MM.1S (cell line): ENCODE data around the gene FAM193A.

ENCODE experiments used
- DNase-seq: peaks from one replicate; pipeline ENCODE4 v3.0.0-alpha.2; 2015
- H2AFZ ChIP-seq: fragments of 300-600 bp; sonication (generic); 2 replicates; pipeline ENCODE4 v1.6.0; 2016; ENCODE audit warnings: antibody characterized with exemption, low read length
- H3F3A ChIP-seq: fragments of 300-600 bp; sonication (generic); 2 replicates; pipeline ENCODE4 v1.6.1; 2016; ENCODE audit warnings: mild to moderate bottlenecking, antibody characterized with exemption, low read length, moderate library complexity, mixed read lengths; ENCODE audit not compliant: insufficient read depth
- H3K27ac ChIP-seq: fragments of 300-600 bp; sonication (generic); 2 replicates; pipeline ENCODE4 v1.5.1; 2016; ENCODE audit warnings: mild to moderate bottlenecking, low read length
- H3K27me3 ChIP-seq: fragments of 300-600 bp; sonication (generic); replicated peaks from 2 replicates; pipeline ENCODE4 v1.6.0; 2016; ENCODE audit warnings: low read length; ENCODE audit not compliant: insufficient read depth
- H3K36me3 ChIP-seq: fragments of 300-600 bp; sonication (generic); replicated peaks from 2 replicates; pipeline ENCODE4 v1.6.1; 2016; ENCODE audit warnings: mild to moderate bottlenecking, low read length, mixed read lengths; ENCODE audit not compliant: insufficient read depth
- H3K4me1 ChIP-seq: fragments of 300-600 bp; sonication (generic); 2 replicates; pipeline ENCODE4 v1.6.1; 2016; ENCODE audit warnings: low read length, mixed read lengths
- H3K4me2 ChIP-seq: fragments of 300-600 bp; sonication (generic); 2 replicates; pipeline ENCODE4 v1.6.0; 2016; ENCODE audit warnings: low read depth, low read length
- H3K4me3 ChIP-seq: fragments of 300-600 bp; sonication (generic); 2 replicates; pipeline ENCODE4 v1.5.1; 2016; ENCODE audit warnings: low read length, mixed read lengths
- H3K79me2 ChIP-seq: fragments of 300-600 bp; sonication (generic); 2 replicates; pipeline ENCODE4 v1.6.1; 2016; ENCODE audit warnings: mixed run types, low read length, mixed read lengths
- H3K9ac ChIP-seq: fragments of 300-600 bp; sonication (generic); 2 replicates; pipeline ENCODE4 v1.6.1; 2016; ENCODE audit warnings: low read length, mixed read lengths
- H3K9me2 ChIP-seq: fragments of 300-600 bp; sonication (generic); replicated peaks from 2 replicates; pipeline ENCODE4 v1.6.1; 2016; ENCODE audit warnings: mild to moderate bottlenecking, low read length, mixed read lengths; ENCODE audit not compliant: insufficient read depth
- H3K9me3 ChIP-seq: fragments of 300-600 bp; sonication (generic); replicated peaks from 2 replicates; pipeline ENCODE4 v1.6.1; 2016; ENCODE audit warnings: mild to moderate bottlenecking, low read length, mixed read lengths; ENCODE audit not compliant: insufficient read depth
- H4K20me1 ChIP-seq: fragments of 300-600 bp; sonication (generic); 2 replicates; pipeline ENCODE4 v1.6.1; 2016; ENCODE audit warnings: mild to moderate bottlenecking, low read length, moderate library complexity, mixed read lengths; ENCODE audit not compliant: insufficient read depth
- CTCF ChIP-seq: fragments of 300-600 bp; sonication (generic); IDR thresholded peaks from 2 replicates; pipeline ENCODE4 v1.5.1; 2016; ENCODE audit warnings: antibody characterized with exemption, low read length, mixed read lengths
- EZH2 ChIP-seq: fragments of 300-600 bp; sonication (generic); optimal IDR thresholded peaks from 2 replicates; pipeline ENCODE3; 2017; ENCODE audit warnings: low read depth, mild to moderate bottlenecking, antibody characterized with exemption, low read length, mixed read lengths
- EZH2phosphoT487 ChIP-seq: fragments of 300-600 bp; sonication (generic); IDR thresholded peaks from 2 replicates; pipeline ENCODE4 v1.6.1; 2018; ENCODE audit warnings: antibody characterized with exemption, low read length

Gene FAM193A

GRCh38 chr4:2579910-2580309 is 43.5 kb downstream of the FAM193A start:
- no peak for TF ChIP-seq EZH2phosphoT487
- TF ChIP-seq EZH2: no peak
- TF ChIP-seq CTCF: no peak
- H2AFZ ChIP-seq: no peak overlapping the region
- H3K9me2 ChIP-seq: no peaks in the 10 kb centered on the region
- H3K4me3 ChIP-seq: no peak overlapping the region
- H3K4me1 ChIP-seq: no peaks in the 10 kb centered on the region
- no peak for DNase-seq
- H3K27ac ChIP-seq: no peak overlapping the region
- H3K36me3 ChIP-seq: no peaks in the 10 kb centered on the region
- no peaks in the 10 kb centered on the region for H3K27me3 ChIP-seq
- H3K4me2 ChIP-seq: no peak overlapping the region
- no peaks in the 10 kb centered on the region for H3K9me3 ChIP-seq
- 0 out of 2 replicates have a peak, but pooled peaks cover 8% of the 10 kb centered on the region for H4K20me1 ChIP-seq
- peaks cover 95% of the 10 kb centered on the region for H3K79me2 ChIP-seq
- H3K9ac ChIP-seq: no peak overlapping the region
- no peaks in the 10 kb centered on the region; the same call in 1 of the 2 replicates for H3F3A ChIP-seq

GRCh38 chr4:2583092-2583491 is 46.6 kb downstream of the FAM193A start:
- H2AFZ ChIP-seq: no peak overlapping the region
- H3K27me3 ChIP-seq: no peaks in the 10 kb centered on the region
- DNase-seq: no peak
- H3K79me2 ChIP-seq: peaks cover 96% of the 10 kb centered on the region
- no peaks in the 10 kb centered on the region for H3F3A ChIP-seq
- H3K9me2 ChIP-seq: no peaks in the 10 kb centered on the region
- no peak overlapping the region for H3K9ac ChIP-seq
- H3K4me2 ChIP-seq: no peak overlapping the region
- no peaks in the 10 kb centered on the region for H3K4me1 ChIP-seq
- peaks cover 8% of the 10 kb centered on the region; the same call in 1 of the 2 replicates for H4K20me1 ChIP-seq
- H3K36me3 ChIP-seq: no peaks in the 10 kb centered on the region
- TF ChIP-seq EZH2phosphoT487 (no peak), EZH2 (no peak), CTCF (no peak)
- no peak overlapping the region for H3K4me3 ChIP-seq
- H3K9me3 ChIP-seq: no peaks in the 10 kb centered on the region
- H3K27ac ChIP-seq: no peak overlapping the region

GRCh38 chr4:2583517-2583916 is 47.1 kb downstream of the FAM193A start:
- TF ChIP-seq EZH2phosphoT487 (no peak), EZH2 (no peak), CTCF (no peak)
- no peak for DNase-seq
- Histone ChIP-seq H3K9ac (no peak overlapping the region), H3K27ac (no peak overlapping the region), H4K20me1 (peaks cover 8% of the 10 kb centered on the region; the same call in 1 of the 2 replicates), H3K9me3 (no peaks in the 10 kb centered on the region), H3F3A (no peaks in the 10 kb centered on the region), H3K79me2 (peaks cover 96% of the 10 kb centered on the region), H2AFZ (no peak overlapping the region), H3K4me3 (no peak overlapping the region), H3K27me3 (no peaks in the 10 kb centered on the region), H3K9me2 (no peaks in the 10 kb centered on the region), H3K4me2 (no peak overlapping the region), H3K36me3 (no peaks in the 10 kb centered on the region), H3K4me1 (no peaks in the 10 kb centered on the region)
